ENCODE measurements around the gene KCTD5. TPM values are rescaled to one million over a fixed set of nuclear protein-coding genes. Genes with fewer than 3 reads are reported as not detected.
"Not testable (repeated sequence)": the region's sequence is repeated elsewhere in the genome, so short reads cannot be mapped to it uniquely, and the experiment has no call there.

Gene KCTD5
- total RNA-seq, 8 experiments from 2014 or later = 17.6 to 30.0 (median 26.2) TPM

DNA sequence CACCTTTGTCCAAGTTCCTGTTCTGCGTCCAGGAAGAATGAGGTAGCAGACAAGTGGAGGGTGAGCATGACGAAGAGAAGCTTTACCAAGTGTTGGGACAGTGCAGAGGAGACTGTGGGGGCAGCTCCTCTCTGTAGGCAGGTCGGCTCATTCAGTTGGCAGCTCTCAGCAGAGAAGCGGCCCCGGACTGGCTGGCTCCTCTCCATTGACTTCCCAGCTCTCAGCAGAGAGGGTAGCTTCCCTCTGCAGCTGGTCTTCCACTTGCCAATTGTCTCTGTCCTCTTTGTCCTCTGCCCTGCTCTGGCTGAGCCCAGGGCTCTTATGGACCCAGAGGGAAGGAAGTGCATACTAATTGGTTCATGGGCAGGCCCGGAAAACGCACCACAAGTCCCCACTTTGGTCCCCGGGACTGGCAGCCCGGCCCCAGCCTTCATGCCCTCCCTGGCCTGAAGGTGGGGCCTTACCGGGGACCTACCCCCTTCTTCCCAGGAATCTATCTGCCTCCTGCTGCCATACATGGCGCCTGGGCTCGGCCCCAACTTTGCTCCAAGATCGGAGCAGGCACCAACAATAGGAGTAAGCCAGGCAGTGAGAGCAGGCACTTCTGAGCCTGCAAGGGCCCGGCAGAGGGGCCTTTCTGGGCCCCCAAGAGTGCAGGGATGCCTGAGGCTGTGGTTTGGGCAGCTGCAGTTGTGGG is 10.1 kb downstream of the KCTD5 start:
- in situ Hi-C loops (cut with MboI; ENCODE audit: low pct_unique_long_range_greater_than_20kb in 2 of 9, low sequenced_read_pairs in 9 of 9, unreplicated experiment in 9 of 9) = no loop called here
- peak overlapping the region; percentile 87 to 91 for H3K27ac ChIP-seq

DNA sequence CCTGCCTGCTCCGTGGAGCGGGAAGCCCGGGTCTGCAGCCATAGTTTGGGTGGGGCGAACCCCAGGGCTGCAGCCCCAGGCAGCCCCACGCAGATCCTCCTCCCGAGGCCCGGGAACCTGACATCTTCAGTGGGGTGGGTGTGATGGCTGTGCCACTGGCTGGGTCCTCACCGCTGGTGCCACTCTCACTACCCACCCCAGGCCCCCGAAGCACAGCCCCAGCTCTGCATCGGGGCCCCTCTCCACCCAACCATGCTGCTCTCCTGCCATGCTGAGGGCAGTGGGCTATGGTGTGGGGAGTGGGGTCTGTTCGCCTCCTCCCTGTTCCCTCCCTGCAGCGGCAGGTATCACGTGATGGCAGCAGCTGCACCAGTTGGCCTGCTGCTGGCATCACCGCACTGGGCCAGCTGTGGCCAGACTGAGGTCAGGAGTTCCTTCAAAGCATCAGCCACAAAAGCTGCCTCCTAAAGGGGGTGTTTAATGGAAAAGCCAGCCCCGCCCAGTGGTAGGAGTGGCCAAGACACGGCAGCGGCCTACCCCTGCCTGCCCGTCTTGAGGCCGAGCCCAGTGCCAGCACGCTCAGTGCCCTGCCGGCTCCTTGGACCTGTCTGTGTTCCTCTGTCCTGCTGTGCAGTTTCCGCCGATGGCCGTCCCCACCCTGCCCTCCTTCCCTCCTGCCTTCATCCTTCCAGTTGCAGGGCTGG is 10.8 kb downstream of the KCTD5 start:
- H3K4me3 ChIP-seq = peak overlapping the region in 1 of 5 donors; percentile 8
- 39 to 60% (median 40%) methylated on average over 1 to 9 of the region's 24 CpGs; no CpG with 5 or more reads in 7 of the 10 experiments for WGBS, 10 experiments

More for the DNA sequence above, 10.1 kb downstream of the KCTD5 start:
- H3K4me1 ChIP-seq (replicated peaks in 1 of 2) = peaks cover 15 to 17% of the 10 kb centered on the region in 2 donors
- peak in 5 of 8 experiments; percentile 18 to 61 (median 32) for ATAC-seq (replicated peaks in 6 of 8)
- WGBS, 10 experiments = 55 to 95% (median 79%) methylated on average over 2 to 5 of the region's 14 CpGs; no CpG with 5 or more reads in 4 of the 10 experiments
- no peak overlapping the region for H3K4me3 ChIP-seq

DNA sequence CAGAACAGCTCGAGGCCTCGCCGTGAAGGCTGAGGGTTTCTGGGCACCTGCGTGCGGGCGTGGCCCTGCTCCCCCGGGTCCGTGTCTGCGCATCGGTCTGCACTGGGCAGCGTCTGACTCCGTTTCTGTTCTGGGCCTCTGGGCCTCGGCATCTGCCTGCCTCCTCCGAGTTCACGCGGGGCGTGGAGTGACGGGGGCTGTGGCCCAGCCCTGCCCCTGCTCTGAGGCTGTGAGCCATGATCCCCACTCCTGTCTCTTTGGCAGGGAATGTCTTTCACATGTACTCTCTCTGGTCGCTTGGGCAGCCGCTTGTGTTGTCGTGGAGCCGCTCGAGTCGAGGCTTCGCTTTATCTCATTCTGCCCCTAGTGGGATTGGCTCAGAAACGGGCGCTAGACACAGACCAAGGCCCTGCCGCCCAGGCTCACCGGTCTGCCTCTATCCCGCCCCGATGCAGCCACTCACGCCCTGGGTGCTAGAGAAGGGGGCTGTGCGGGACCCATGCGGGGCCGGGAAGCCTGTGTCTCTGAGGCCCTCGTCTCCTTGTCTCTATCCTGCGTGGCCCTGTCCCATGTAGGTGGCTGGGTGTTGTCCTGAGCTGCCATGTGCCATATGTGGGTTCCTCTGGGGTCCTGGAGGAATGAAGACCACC is 14.4 kb downstream of the KCTD5 start:
- H3K4me3 ChIP-seq; ATAC-seq (replicated peaks in 6 of 8); H3K27ac ChIP-seq; in situ Hi-C loops (cut with MboI; ENCODE audit: low pct_unique_long_range_greater_than_20kb in 2 of 9, low sequenced_read_pairs in 9 of 9, unreplicated experiment in 9 of 9): not testable (repeated sequence)
- peaks cover 15 to 17% of the 10 kb centered on the region in 2 donors for H3K4me1 ChIP-seq (replicated peaks in 1 of 2)
- 100% methylated on average over 5 of the region's 37 CpGs; no CpG with 5 or more reads in 9 of the 10 experiments for WGBS, 10 experiments

More for the DNA sequence above, 10.8 kb downstream of the KCTD5 start:
- peaks cover 15 to 17% of the 10 kb centered on the region in 2 donors for H3K4me1 ChIP-seq (replicated peaks in 1 of 2)
- in situ Hi-C loops (cut with MboI; ENCODE audit: low pct_unique_long_range_greater_than_20kb in 2 of 9, low sequenced_read_pairs in 9 of 9, unreplicated experiment in 9 of 9) = no loop called here
- peak overlapping the region; percentile 91 to 92 for H3K27ac ChIP-seq
- ATAC-seq (replicated peaks in 6 of 8) = peak; percentile 33 to 86 (median 80)

DNA sequence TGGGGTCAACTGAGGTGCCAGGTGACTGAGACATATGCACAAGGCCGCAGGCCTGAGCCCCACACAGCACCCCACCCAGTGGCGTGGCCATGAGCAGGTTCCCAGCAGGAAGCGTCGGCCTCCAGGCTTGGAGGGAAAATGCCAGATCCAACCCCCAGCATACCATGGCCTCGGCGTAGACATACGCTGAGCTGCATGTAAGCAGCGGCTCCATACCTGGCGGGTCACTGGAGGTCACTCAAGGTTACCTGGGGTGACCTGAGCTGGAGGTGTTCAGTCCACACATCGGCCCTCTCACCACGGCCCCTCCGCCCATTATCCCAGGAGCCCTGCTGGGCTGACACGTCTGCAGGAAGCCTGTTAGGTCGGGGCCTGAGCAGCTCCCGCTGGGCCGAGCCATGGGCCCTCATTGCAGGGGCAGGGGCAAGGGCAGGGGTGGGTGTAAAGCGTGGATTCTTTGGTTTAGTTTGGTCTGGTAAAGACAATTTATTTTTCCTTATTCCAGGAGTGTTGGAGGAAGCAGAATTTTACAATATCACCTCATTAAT is 15.2 kb downstream of the KCTD5 start:
- 100% methylated on average over 1 to 4 of the region's 17 CpGs; no CpG with 5 or more reads in 7 of the 10 experiments for WGBS, 10 experiments
- Histone ChIP-seq H3K4me3 (no peak overlapping the region), H3K4me1 (replicated peaks in 1 of 2) (peaks cover 12% of the 10 kb centered on the region in 2 donors), H3K27ac (no peak overlapping the region)
- in situ Hi-C loops (cut with MboI; ENCODE audit: low pct_unique_long_range_greater_than_20kb in 2 of 9, low sequenced_read_pairs in 9 of 9, unreplicated experiment in 9 of 9) = no loop called here
- no peak for ATAC-seq (replicated peaks in 6 of 8)

DNA sequence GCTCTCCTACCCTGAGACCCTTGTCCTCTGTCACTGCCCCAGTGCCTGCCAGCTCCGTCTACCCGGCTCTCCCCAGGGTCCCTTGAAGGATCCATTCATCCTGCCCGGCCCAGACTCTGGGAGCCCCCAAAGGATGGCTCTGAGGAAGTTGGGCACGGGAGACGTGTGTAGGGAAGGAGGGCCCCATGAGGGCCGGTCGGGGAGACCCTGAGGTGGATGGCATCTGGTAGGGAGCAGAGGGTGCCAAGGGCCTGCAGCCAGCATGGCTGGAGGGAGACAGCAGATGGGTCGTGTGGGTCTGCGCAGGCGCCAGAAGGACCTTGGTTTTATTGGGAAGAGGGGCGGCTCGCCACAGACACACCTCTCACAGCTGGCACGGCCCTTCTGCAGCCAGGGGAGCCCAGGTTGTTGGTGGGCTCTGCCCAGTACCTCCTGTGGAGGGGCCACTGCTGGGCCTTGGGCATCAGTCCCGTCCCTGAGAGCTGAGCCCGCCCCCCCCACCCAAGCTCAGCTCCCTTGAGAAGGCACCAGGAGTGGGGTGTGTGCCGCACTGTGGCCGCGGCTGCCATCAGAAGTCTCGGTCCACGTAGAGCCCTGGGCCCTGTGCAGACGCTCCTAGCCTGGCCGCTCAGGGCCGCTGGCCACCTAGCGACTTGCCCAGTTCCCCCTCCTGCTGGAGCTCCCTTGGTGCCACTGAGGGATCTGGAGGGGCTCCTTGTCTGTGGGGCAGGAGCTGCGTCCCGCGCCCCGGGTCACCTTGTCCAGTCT is 16.0 kb downstream of the KCTD5 start:
- in situ Hi-C loops (cut with MboI; ENCODE audit: low pct_unique_long_range_greater_than_20kb in 2 of 9, low sequenced_read_pairs in 9 of 9, unreplicated experiment in 9 of 9) = no loop called here
- no peak for ATAC-seq (replicated peaks in 6 of 8)

DNA sequence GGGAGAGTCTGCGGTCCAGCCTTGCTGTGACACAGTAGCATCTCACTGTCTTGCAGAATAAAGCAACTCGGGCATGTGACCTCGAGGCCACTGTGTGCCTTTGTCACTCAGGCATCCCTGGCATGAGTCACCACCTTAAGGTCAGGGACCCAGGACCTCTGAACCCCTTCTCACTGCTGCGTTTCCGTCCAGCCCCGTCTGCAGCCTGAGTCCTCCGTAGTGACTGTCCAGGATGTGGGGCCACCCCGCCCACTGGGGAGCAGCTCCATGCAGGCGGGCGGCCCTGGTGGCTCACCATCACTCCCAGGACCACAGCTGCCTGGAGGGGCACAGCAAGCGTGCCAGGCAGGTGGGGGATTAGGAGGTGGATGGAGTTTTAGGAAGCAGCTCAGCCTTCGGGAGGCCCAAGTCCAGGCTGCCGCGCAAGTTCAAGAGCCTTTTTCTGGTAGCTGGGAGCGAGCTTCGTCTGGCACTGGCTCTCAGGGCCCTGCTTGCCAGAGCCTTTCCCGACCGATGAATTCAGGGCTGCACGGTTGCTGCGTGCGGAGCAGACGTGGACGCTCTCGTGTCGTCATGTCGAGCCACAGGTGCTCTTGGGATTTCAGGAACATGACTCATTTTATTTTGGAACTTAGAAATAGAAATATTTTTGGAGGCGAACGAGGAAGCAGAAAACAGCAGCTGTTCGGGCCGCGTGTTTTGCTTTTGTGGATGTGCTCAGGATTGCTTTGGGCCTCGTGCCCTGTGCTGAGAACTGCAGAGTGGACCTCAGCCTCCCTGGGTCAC is 16.8 kb downstream of the KCTD5 start:
- 62 to 100% (median 92%) methylated on average over 2 to 13 of the region's 32 CpGs; no CpG with 5 or more reads in 6 of the 10 experiments for WGBS, 10 experiments
- no peak for ATAC-seq (replicated peaks in 6 of 8)
- in situ Hi-C loops (cut with MboI; ENCODE audit: low pct_unique_long_range_greater_than_20kb in 2 of 9, low sequenced_read_pairs in 9 of 9, unreplicated experiment in 9 of 9) = no loop called here
- no peaks in the 10 kb centered on the region for H3K4me1 ChIP-seq (replicated peaks in 1 of 2)
- no peak overlapping the region for H3K4me3 ChIP-seq
- H3K27ac ChIP-seq = no peak overlapping the region

More for the DNA sequence above, 16.0 kb downstream of the KCTD5 start:
- Histone ChIP-seq H3K4me1 (replicated peaks in 1 of 2) (peaks cover 4% of the 10 kb centered on the region in 2 donors), H3K4me3 (no peak overlapping the region), H3K27ac (no peak overlapping the region)
- 98 to 100% (median 100%) methylated on average over 1 to 7 of the region's 28 CpGs; no CpG with 5 or more reads in 5 of the 10 experiments for WGBS, 10 experiments

DNA sequence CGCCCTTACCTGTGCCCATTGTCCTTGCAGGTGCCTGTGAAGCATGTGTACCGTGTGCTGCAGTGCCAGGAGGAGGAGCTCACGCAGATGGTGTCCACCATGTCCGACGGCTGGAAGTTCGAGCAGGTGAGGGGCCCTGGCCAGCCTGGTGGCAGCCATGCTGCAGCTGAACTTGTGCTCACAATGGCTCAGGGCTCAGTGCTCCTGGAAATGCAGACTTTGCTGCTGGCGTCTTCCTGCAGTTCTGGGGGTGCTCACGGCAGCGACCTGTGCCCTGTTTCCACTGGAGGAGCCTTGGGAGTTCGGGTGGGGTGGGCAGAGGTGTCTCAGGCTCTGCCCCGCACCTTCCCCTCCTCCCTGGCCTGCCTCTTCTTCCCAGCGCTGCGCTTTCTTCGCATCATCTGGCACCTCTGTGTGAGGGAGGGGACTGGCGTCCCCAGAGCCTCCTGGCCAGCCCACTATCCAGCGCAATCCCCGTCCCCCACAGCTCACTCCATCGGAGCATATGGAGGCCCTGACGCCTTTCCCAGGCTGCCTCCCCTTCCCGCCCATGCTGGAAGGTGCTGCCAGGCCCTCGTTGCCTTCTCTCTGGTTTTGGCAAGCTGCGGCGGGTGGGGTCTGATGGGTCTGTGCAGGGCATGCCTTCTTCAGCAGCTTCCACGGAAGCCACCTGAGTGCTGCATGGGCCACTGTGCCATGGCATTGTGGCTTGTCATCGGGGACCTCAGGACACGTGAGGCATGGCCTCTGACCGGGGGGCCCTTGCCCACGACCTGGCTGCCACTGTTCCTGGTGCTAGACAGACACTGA is 17.7 kb downstream of the KCTD5 start:
- no peak overlapping the region for H3K4me3 ChIP-seq
- 87 to 94% methylated on average over 5 to 14 of the region's 28 CpGs; no CpG with 5 or more reads in 8 of the 10 experiments for WGBS, 10 experiments
- ATAC-seq (replicated peaks in 6 of 8) = no peak
- no peaks in the 10 kb centered on the region for H3K4me1 ChIP-seq (replicated peaks in 1 of 2)
- no peak overlapping the region for H3K27ac ChIP-seq
- in situ Hi-C loops (cut with MboI; ENCODE audit: low pct_unique_long_range_greater_than_20kb in 2 of 9, low sequenced_read_pairs in 9 of 9, unreplicated experiment in 9 of 9) = no loop called here

DNA sequence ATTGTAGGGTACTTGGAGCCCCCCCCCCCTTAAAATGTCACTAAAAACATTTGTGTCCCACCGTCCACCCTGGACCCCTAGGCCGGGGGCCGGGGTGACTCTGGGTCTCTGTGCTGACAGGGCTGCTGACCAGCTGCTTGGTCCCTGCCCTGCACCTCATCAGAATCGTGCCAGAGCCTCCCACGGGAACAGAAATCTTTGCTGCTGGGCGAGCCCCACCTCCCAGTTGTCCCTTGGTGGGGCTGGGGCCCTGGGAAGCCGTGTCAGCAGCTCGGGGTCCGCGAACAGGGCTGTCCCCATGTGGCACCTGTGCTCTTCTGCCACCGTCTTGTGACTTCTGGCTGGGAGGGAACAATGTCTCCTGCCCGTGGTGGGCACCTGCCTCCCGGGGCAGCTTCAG is 18.5 kb downstream of the KCTD5 start:
- Histone ChIP-seq H3K4me3 (no peak overlapping the region), H3K27ac (no peak overlapping the region), H3K4me1 (replicated peaks in 1 of 2) (no peaks in the 10 kb centered on the region)
- no peak for ATAC-seq (replicated peaks in 6 of 8)
- in situ Hi-C loops (cut with MboI; ENCODE audit: low pct_unique_long_range_greater_than_20kb in 2 of 9, low sequenced_read_pairs in 9 of 9, unreplicated experiment in 9 of 9) = no loop called here
- 84 to 100% (median 92%) methylated on average over 1 to 5 of the region's 13 CpGs; no CpG with 5 or more reads in 5 of the 10 experiments for WGBS, 10 experiments

DNA sequence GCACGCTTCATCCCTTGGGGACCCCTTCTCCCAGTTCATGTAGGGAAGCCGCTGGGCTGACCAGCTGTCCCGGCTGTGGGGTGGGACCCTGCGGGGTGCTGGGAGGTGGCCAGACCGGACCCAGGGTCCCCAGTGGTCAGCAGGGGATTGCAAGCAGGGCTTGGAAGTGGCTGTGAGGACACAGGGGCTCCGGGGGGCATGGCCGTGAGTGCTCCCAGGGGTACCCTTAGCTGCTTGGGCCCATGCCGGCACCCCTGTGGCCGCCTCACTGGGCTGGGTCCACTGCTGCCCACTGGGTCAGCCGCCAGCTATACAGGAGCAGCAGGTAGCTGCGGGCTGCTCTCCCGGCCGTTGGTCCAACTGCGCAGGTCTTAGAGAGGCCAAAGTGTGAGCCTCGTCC is 18.9 kb downstream of the KCTD5 start:
- in situ Hi-C loops (cut with MboI; ENCODE audit: low pct_unique_long_range_greater_than_20kb in 2 of 9, low sequenced_read_pairs in 9 of 9, unreplicated experiment in 9 of 9) = no loop called here
- H3K27ac ChIP-seq = no peak overlapping the region
- WGBS, 10 experiments = 93 to 96% methylated on average over 5 to 9 of the region's 15 CpGs; no CpG with 5 or more reads in 8 of the 10 experiments

DNA sequence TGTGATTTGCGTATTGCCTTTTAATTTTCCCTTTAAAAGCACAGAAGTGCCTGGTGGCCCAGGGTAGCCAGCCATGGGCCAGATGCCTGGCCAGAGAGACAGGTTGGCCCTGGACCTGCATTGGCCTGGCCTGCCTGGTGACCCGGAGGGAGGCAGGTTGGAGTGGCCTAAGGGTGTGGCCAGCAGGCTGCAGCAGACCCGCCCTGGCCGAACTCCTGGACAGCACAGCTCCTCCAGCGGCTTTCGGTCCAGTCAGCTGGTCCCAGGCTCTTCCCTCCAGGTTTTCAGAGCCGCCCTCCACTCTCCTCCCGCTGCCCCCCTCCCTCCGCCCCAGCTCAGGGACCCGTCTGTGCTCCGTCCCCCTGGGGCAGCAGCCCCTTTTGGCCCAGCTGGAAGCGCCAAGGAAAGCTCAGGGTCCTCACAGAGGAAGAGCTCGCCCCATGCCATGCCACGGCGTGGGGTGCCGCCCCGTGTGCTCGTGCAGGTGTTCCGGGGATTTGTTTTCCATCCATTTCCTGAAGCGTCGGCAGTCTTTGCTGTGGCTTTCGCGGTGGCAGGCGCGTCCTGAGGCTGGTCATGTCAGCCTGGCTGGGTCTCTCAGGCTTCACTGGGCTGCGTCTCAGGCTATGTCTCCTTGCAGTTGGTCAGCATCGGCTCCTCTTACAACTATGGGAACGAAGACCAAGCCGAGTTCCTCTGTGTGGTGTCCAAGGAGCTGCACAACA is 19.6 kb downstream of the KCTD5 start:
- Histone ChIP-seq H3K4me1 (replicated peaks in 1 of 2) (no peaks in the 10 kb centered on the region), H3K4me3 (no peak overlapping the region), H3K27ac (no peak overlapping the region)
- peak in 2 of 8 experiments; percentile 55 to 83 for ATAC-seq (replicated peaks in 6 of 8)
- 80% methylated on average over 3 of the region's 29 CpGs; no CpG with 5 or more reads in 9 of the 10 experiments for WGBS, 10 experiments
- in situ Hi-C loops (cut with MboI; ENCODE audit: low pct_unique_long_range_greater_than_20kb in 2 of 9, low sequenced_read_pairs in 9 of 9, unreplicated experiment in 9 of 9) = no loop called here

More for the DNA sequence above, 18.9 kb downstream of the KCTD5 start:
- Histone ChIP-seq H3K4me3 (no peak overlapping the region), H3K4me1 (replicated peaks in 1 of 2) (no peaks in the 10 kb centered on the region)
- ATAC-seq (replicated peaks in 6 of 8) = no peak

DNA sequence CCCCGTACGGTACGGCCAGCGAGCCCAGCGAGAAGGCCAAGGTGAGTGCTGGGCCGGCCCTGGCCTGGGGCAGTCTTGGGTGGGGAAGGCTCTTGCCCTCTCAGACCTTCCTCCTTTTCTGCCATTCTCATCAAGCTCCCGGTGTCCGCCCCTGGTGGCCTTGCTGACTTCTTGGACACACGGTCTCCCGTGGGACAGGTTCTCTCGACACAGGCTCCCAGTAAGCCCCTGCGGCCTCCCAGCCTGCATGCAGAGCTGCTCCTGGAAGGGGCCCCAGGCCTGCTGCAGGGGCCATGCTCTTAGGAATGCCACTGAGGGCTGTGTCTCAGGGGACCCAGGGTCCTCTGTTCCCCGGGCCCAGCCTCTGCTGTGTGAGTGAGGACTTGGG is 20.1 kb downstream of the KCTD5 start:
- Histone ChIP-seq H3K4me3 (no peak overlapping the region), H3K4me1 (replicated peaks in 1 of 2) (no peaks in the 10 kb centered on the region), H3K27ac (no peak overlapping the region)
- in situ Hi-C loops (cut with MboI; ENCODE audit: low pct_unique_long_range_greater_than_20kb in 2 of 9, low sequenced_read_pairs in 9 of 9, unreplicated experiment in 9 of 9) = no loop called here
- WGBS, 10 experiments = 60 to 100% (median 90%) methylated on average over 1 to 3 of the region's 13 CpGs; no CpG with 5 or more reads in 6 of the 10 experiments
- ATAC-seq (replicated peaks in 6 of 8) = no peak
